Measurements from ENCODE around the gene FAM219A.

DNA sequence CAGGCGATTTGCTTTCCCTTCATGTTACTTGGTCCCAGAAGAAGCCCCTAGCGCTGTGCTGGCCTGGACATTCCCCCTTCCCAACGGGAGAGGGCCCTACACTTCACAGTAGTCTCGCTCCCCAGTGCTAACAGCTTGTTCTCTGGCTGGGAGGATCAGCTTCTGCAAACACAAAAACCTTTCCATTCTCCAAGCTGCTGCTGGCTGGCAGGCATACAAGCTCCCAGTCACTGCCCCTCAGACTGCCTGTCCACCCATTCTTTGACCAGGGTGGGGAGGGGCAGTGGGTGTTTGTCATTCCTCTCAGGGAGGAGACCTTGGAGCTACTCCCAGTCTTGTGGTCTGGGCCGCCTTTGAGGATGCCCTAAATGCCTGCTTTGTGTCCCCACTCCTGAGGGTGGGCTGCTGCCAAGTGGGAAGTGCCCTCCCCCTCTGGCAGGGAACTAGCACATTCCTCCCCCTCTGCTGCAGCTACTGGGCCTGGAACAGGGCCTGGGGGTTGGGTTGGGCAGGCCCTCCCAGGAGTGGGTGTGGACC is 43.6 kb upstream of the FAM219A start:
- TF ChIP-seq, protein P1, sequence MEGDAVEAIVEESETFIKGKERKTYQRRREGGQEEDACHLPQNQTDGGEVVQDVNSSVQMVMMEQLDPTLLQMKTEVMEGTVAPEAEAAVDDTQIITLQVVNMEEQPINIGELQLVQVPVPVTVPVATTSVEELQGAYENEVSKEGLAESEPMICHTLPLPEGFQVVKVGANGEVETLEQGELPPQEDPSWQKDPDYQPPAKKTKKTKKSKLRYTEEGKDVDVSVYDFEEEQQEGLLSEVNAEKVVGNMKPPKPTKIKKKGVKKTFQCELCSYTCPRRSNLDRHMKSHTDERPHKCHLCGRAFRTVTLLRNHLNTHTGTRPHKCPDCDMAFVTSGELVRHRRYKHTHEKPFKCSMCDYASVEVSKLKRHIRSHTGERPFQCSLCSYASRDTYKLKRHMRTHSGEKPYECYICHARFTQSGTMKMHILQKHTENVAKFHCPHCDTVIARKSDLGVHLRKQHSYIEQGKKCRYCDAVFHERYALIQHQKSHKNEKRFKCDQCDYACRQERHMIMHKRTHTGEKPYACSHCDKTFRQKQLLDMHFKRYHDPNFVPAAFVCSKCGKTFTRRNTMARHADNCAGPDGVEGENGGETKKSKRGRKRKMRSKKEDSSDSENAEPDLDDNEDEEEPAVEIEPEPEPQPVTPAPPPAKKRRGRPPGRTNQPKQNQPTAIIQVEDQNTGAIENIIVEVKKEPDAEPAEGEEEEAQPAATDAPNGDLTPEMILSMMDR (conservative IDR thresholded peaks at IDR 0.05 in 1 of 2, IDR thresholded peaks at IDR 0.05 in 1 of 2; ENCODE audit: low read depth in 1 of 2, low read length in 2 of 2): peak in 1 of 2 donors; percentile 40
- TF ChIP-seq EZH2 (IDR thresholded peaks at IDR 0.05; ENCODE audit: low read length, missing control alignments): no peak

Measured in fibroblast of lung (primary cell).